Subcutaneous abdominal adipose tissue (tissue), 5 donors: ENCODE measurements around the gene GMPPA.

Source experiments
- H3K27ac ChIP-seq: one replicate; pipeline ENCODE4 v1.7.0; 2013; ENCODE audit warnings: low read depth, mild to moderate bottlenecking, inconsistent platforms, low read length, moderate library complexity
- H3K27me3 ChIP-seq, 5 donors: one replicate each; pipeline ENCODE4 v1.7.0; 2013; ENCODE audit warnings: low read length in 5 of 5, inconsistent platforms in 1 of 5; ENCODE audit not compliant: control insufficient read depth in 5 of 5, insufficient read depth in 4 of 5
- H3K36me3 ChIP-seq, 5 donors: one replicate each; pipeline ENCODE4 v1.7.0; 2013; ENCODE audit warnings: low read length in 5 of 5; ENCODE audit not compliant: control insufficient read depth in 5 of 5, insufficient read depth in 5 of 5
- H3K4me1 ChIP-seq, 5 donors: one replicate each; pipeline ENCODE4 v1.7.0; 2013; ENCODE audit warnings: low read length in 5 of 5, mild to moderate bottlenecking in 3 of 5, moderate library complexity in 1 of 5; ENCODE audit not compliant: control insufficient read depth in 5 of 5, insufficient read depth in 5 of 5
- H3K4me3 ChIP-seq, 5 donors: one replicate each; pipeline ENCODE4 v1.7.0; 2013; ENCODE audit warnings: low read length in 5 of 5, low read depth in 1 of 5
- H3K9ac ChIP-seq, 5 donors: one replicate each; pipeline ENCODE4 v1.7.0; 2013; ENCODE audit warnings: low read length in 5 of 5, mild to moderate bottlenecking in 4 of 5, moderate library complexity in 3 of 5
- H3K9me3 ChIP-seq, 5 donors: one replicate each; pipeline ENCODE4 v1.7.0; 2013; ENCODE audit warnings: low read length in 5 of 5; ENCODE audit not compliant: control insufficient read depth in 5 of 5
- donor health status: healthy.
- donor health status: healthy.
- donor health status: healthy.
- donor health status: healthy.
- donor health status: healthy.

GMPPA gene

GRCh38 chr2:219459460-219460311, 39.0 kb upstream of the GMPPA start:
- Histone ChIP-seq H3K36me3 (no peaks in the 10 kb centered on the region), H3K27me3 (peaks cover 0 to 28% (median 21%) of the 10 kb centered on the region in 5 donors), H3K27ac (no peak overlapping the region), H3K9ac (no peak overlapping the region), H3K4me1 (peaks cover 0 to 2% (median 0%) of the 10 kb centered on the region in 5 donors), H3K4me3 (no peak overlapping the region), H3K9me3 (no peaks in the 10 kb centered on the region)

- peaks cover 0 to 28% (median 21%) of the 10 kb centered on the region in 5 donors for H3K27me3 ChIP-seq
- no peak overlapping the region for H3K4me3 ChIP-seq
- peaks cover 0 to 2% (median 0%) of the 10 kb centered on the region in 5 donors for H3K4me1 ChIP-seq
- no peaks in the 10 kb centered on the region for H3K9me3 ChIP-seq
- H3K9ac ChIP-seq: no peak overlapping the region
- no peak overlapping the region for H3K27ac ChIP-seq
- no peaks in the 10 kb centered on the region for H3K36me3 ChIP-seq
These were observed 38.2 kb upstream of the GMPPA start for GRCh38 chr2:219460424-219460926.

GRCh38 chr2:219461047-219461514, 37.6 kb upstream of the GMPPA start:
- no peak overlapping the region for H3K4me3 ChIP-seq
- no peaks in the 10 kb centered on the region for H3K36me3 ChIP-seq
- peaks cover 0 to 2% (median 0%) of the 10 kb centered on the region in 5 donors for H3K4me1 ChIP-seq
- H3K9ac ChIP-seq: no peak overlapping the region
- H3K27ac ChIP-seq: no peak overlapping the region
- H3K27me3 ChIP-seq: peaks cover 0 to 28% (median 21%) of the 10 kb centered on the region in 5 donors
- H3K9me3 ChIP-seq: no peaks in the 10 kb centered on the region

GRCh38 chr2:219461669-219462068, 37.0 kb upstream of the GMPPA start:
- Histone ChIP-seq H3K36me3 (no peaks in the 10 kb centered on the region), H3K9ac (no peak overlapping the region), H3K27me3 (peaks cover 0 to 25% (median 21%) of the 10 kb centered on the region in 5 donors), H3K4me1 (peaks cover 0 to 2% (median 0%) of the 10 kb centered on the region in 5 donors), H3K9me3 (no peaks in the 10 kb centered on the region), H3K27ac (no peak overlapping the region), H3K4me3 (no peak overlapping the region)

- H3K36me3 ChIP-seq: no peaks in the 10 kb centered on the region
- peaks cover 0 to 25% (median 21%) of the 10 kb centered on the region in 5 donors for H3K27me3 ChIP-seq
- no peaks in the 10 kb centered on the region for H3K9me3 ChIP-seq
- no peak overlapping the region for H3K4me3 ChIP-seq
- H3K9ac ChIP-seq: no peak overlapping the region
- H3K4me1 ChIP-seq: peaks cover 0 to 2% (median 0%) of the 10 kb centered on the region in 5 donors
- H3K27ac ChIP-seq: no peak overlapping the region
These were observed 36.3 kb upstream of the GMPPA start for GRCh38 chr2:219462349-219462748.

GRCh38 chr2:219464286-219465032, 34.2 kb upstream of the GMPPA start:
- Histone ChIP-seq H3K4me3 (no peak overlapping the region), H3K27me3 (peaks cover 0 to 20% (median 14%) of the 10 kb centered on the region in 5 donors), H3K9me3 (no peaks in the 10 kb centered on the region), H3K27ac (no peak overlapping the region), H3K36me3 (no peaks in the 10 kb centered on the region), H3K4me1 (peaks cover 0 to 2% (median 0%) of the 10 kb centered on the region in 5 donors), H3K9ac (no peak overlapping the region)

- Histone ChIP-seq H3K27ac (no peak overlapping the region), H3K4me1 (no peaks in the 10 kb centered on the region), H3K27me3 (peaks cover 0 to 8% (median 6%) of the 10 kb centered on the region in 5 donors), H3K4me3 (no peak overlapping the region), H3K36me3 (no peaks in the 10 kb centered on the region), H3K9me3 (no peaks in the 10 kb centered on the region), H3K9ac (no peak overlapping the region)
These were observed 32.8 kb upstream of the GMPPA start for GRCh38 chr2:219465659-219466561.

GRCh38 chr2:219466816-219467735, 31.6 kb upstream of the GMPPA start:
- H3K36me3 ChIP-seq: no peaks in the 10 kb centered on the region
- H3K9ac ChIP-seq: no peak overlapping the region
- no peak overlapping the region for H3K27ac ChIP-seq
- no peaks in the 10 kb centered on the region for H3K4me1 ChIP-seq
- H3K27me3 ChIP-seq: peaks cover 0 to 11% (median 6%) of the 10 kb centered on the region in 5 donors
- no peaks in the 10 kb centered on the region for H3K9me3 ChIP-seq
- H3K4me3 ChIP-seq: no peak overlapping the region

- Histone ChIP-seq H3K4me1 (no peaks in the 10 kb centered on the region), H3K36me3 (no peaks in the 10 kb centered on the region), H3K27me3 (peaks cover 1 to 16% (median 12%) of the 10 kb centered on the region in 5 donors), H3K9me3 (no peaks in the 10 kb centered on the region), H3K4me3 (no peak overlapping the region), H3K27ac (no peak overlapping the region), H3K9ac (no peak overlapping the region)
These were observed 31.0 kb upstream of the GMPPA start for GRCh38 chr2:219467736-219468075.
